Mesangial cell (primary cell): ENCODE results near the gene YOD1. TPM values are rescaled to one million over a fixed set of nuclear protein-coding genes. Genes with fewer than 3 reads are reported as not detected.

Source experiments
- total RNA-seq: library from RNA; depleted of rRNA; stranded (reverse); fragments of >200 nt; gene quantifications from 2 replicates; pipeline ENCODE4 v1.2.3, GENCODE V29; 2015

Gene YOD1
- 4.1 and 4.6 TPM in 2 replicates for total RNA-seq

DNA sequence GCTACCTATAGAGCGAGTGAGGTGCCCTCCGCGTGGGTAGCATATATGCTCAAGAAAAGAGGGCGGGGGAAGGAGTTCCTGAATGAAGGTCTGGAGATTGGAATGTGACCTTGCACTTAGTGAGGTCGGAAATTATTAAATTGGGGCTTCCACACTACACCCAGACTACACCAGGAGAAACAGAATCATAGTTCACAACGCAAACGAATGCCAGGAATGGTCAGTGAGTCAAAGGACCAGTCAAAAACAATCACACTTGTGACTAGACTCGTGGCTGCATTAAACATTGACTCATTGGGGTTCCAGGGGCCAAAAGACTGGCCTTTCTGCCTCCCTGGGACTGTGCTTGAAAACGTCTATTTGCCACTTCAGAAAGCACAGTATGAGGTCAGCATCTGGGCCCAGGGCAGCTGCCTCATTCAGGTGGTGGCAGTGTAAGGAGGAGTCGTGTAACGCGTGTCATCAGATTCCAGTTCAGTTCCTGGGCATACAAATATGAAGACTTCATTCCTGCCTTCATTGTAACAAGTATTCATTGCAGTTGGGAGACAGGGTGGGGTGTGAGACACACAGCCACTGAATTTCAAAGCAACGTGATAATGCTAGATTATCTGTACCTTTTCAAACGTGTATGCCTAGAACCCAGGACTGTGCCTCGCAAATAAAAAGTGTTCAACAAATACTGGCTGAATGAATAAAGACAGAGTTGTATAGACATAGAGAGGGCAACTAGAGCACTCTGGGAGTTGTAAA, at the start of gene YOD1:
Gene YOD1, minus strand, starts transcription at position 18 of the 753 bp plus-strand sequence. CDS start 178 bp downstream, outside the sequence.

DNA sequence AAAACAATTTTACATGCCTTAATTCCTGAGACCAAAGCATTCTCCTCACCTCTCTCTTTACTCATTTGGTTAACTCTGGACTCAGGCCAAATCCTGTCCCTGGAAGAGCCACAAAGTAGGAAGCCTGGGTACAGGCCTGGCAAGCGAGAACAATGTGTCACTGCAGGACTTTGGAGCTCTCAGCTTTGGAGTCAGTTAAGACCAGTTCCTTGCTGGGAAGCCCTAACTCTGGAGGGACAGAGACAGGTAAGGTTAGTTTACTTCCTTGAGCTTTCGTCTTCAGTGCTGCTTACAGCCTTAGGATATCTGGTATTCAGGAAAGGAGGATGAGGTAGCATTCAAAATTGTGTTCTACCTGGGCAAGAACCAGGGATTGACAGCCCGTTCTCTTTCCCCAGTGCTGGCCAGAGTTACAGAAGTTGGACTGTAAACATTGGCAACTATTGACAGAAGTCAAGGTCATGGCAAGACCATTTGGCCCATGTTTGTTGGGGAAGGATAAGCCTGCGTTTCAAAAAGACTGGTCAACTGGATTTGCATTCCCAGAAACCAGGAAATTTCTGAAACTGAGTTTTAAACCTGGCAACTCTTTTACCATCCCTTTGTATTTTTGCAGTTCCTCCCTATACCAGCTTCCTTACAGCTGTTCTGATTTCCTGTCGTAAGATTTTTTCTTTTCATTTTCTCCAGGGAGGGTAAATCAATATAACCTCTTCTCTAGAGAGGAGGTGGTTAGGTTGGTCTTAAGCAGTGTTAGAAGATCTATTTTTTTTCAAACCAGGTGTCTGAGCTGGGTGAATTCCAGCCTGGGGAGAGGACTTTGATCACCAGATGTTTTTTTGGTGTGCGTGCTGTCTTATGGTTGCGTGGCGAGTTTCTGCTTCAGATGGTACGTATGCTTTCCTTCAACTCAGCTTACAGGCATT, 38.0 kb upstream of the YOD1 start, which contains the start of gene C4BPB:
Gene C4BPB, plus strand, starts transcription at position 160 of the 926 bp plus-strand sequence. Its CDS starts 672 bp downstream, at position 832.

DNA sequence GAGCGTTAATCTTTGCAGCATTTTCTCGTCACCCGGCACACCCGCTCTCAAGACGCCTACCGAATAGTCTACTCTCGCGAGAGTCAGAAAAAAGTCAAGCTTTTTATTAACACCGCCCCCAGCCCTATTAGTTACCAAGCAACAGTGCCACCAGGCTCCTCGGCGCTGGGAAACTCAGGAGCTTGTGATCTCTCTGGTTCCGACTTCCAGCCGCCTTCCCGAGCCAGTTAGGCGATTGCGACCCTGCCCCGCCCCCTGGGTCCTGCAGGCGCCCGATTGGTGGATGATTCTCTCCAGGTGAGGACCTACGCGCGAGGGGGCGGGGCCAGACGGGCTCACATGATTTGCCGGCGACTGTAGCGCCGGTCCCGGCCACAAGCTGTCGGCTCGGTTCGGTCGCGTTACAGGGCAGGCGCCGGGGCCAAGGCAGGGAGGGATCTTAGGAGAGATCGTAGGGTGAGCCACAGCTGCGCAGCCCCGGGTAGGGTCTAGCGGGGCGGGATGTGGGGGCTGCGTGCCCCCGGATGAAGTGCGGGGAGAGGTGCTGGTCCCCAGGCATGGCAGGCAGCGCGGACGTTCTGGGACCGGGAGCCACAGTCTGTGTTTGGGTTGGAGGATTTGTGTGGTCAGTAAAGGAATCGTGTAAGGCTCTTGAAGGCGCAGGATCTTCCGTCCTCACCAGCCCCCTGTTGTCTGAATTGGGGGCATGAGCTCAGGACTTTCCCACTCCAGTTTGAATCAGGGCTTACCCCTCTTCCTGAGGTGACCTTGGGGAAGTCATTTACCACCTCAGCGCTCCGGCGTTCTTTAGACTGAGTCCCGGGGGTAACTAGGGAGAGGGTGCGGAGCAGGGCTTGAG, 2.1 kb upstream of the YOD1 start, which contains the start of gene PFKFB2:
Gene PFKFB2, plus strand, starts transcription at position 365 of the 859 bp plus-strand sequence. CDS start 1,443 bp downstream, outside the sequence.

DNA sequence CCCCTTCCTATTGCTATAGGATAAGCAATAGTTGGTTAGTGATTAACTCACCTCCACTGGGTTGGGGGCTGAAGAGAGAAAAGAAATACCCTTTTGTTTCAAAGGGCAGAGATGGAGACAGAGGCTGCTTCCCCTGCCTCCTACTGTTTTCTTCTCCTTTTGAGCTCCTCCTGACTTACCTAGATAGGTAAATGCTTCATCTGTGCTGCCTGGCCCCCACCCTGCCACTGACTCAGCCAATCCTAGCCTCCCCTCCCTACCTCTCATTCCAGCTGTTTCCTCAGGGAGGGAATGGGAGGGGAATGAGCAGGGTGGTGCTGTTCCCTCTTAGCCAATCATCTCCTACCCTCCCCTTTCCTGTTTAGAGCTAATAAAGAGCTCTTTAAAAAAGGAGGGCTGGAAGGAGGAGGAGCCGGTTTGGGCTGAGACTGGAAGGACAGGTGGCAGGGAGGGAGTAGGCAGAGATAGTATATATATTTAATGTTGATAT, 18.4 kb downstream of the YOD1 start, which contains the start of gene C1orf116:
Gene C1orf116, minus strand, starts transcription at position 229 of the 490 bp plus-strand sequence. CDS start 5,158 bp downstream, outside the sequence.

Other genes with a start within 250 kb of the YOD1 start
- not detected in 2 replicates for gene IL20, start 185.6 kb downstream of the YOD1 start, total RNA-seq
- not detected in 2 replicates for gene IL24, start 153.8 kb downstream of the YOD1 start, total RNA-seq
- gene FCMR, start 129.3 kb downstream of the YOD1 start, total RNA-seq, result not detected in 2 replicates
- gene PIGR, start 104.7 kb downstream of the YOD1 start, total RNA-seq, result under 0.01 TPM in 2 replicates
- not detected in 2 replicates for gene FCAMR, start 80.7 kb downstream of the YOD1 start, total RNA-seq
- gene C1orf116, start 18.5 kb downstream of the YOD1 start, total RNA-seq, result 1.3 and 2.4 TPM in 2 replicates
- 2.6 and 7.2 TPM in 2 replicates for gene PFKFB2, start 2.1 kb upstream of the YOD1 start, total RNA-seq
- gene C4BPB, start 37.7 kb upstream of the YOD1 start, total RNA-seq, result not detected in 2 replicates
- gene C4BPA, start 53.0 kb upstream of the YOD1 start, total RNA-seq, result under 0.01 TPM in 1 of 2 replicates, not detected in the other